HepG2 (cell line): ENCODE results near the gene RAB34. TPM values are rescaled to one million over a fixed set of nuclear protein-coding genes. Genes with fewer than 3 reads are reported as not detected.

Experiments
- KDM5A ChIP-seq: fragments of 200-600 bp; sonication (generic); IDR thresholded peaks from 2 replicates; pipeline ENCODE4 v1.7.0; 2018; ENCODE audit warnings: antibody characterized with exemption, mild to moderate bottlenecking, low read length, borderline replicate concordance
- MEIS2 ChIP-seq: sonication (generic); formaldehyde crosslinking; IDR thresholded peaks from 2 replicates; pipeline ENCODE4 v1.9.0; 2021; ENCODE audit warnings: mild to moderate bottlenecking, missing genetic modification reagents
- RELA ChIP-seq: sonication (generic); formaldehyde crosslinking; IDR thresholded peaks from 2 replicates; pipeline ENCODE4 v1.4.0; 2020; ENCODE audit warnings: missing genetic modification reagents
- RORA ChIP-seq: sonication (generic); formaldehyde crosslinking; IDR thresholded peaks from 2 replicates; pipeline ENCODE4 v1.5.0; 2020; ENCODE audit warnings: mild to moderate bottlenecking, missing genetic modification reagents, moderate library complexity
- TAF1 ChIP-seq: sonication (generic); formaldehyde crosslinking; IDR thresholded peaks from 2 replicates; pipeline ENCODE4 v1.4.0; 2020; ENCODE audit warnings: missing genetic modification reagents
- TCF12 ChIP-seq, 2 experiments: fragments of 450-650 bp in 1 of 2; sonication (generic) in 1 of 2; formaldehyde crosslinking in 1 of 2; IDR thresholded peaks; 2 replicates each; pipeline versions ENCODE4 v1.6.1 to v1.8.0; 2017 to 2022; ENCODE audit warnings: antibody characterized with exemption in 1 of 2, mild to moderate bottlenecking in 1 of 2, missing genetic modification reagents in 1 of 2, moderate library complexity in 1 of 2
- ZBTB38 ChIP-seq: sonication (generic); formaldehyde crosslinking; IDR thresholded peaks from 2 replicates; pipeline ENCODE4 v1.5.1; 2020; ENCODE audit warnings: mild to moderate bottlenecking, missing genetic modification reagents
- ZBTB8A ChIP-seq: sonication (generic); formaldehyde crosslinking; IDR thresholded peaks from 2 replicates; pipeline ENCODE4 v1.4.0; 2020; ENCODE audit warnings: mild to moderate bottlenecking, low read depth, missing genetic modification reagents, borderline replicate concordance
- ZC3H4 ChIP-seq: sonication (generic); formaldehyde crosslinking; IDR thresholded peaks from 2 replicates; pipeline ENCODE4 v1.4.0; 2020; ENCODE audit warnings: missing genetic modification reagents, borderline replicate concordance
- ZFP36L1 ChIP-seq: sonication (generic); formaldehyde crosslinking; IDR thresholded peaks from 2 replicates; pipeline ENCODE4 v1.8.0; 2022; ENCODE audit warnings: mild to moderate bottlenecking, missing genetic modification reagents, moderate library complexity
- ZNF10 ChIP-seq: sonication (generic); formaldehyde crosslinking; IDR thresholded peaks from 2 replicates; pipeline ENCODE4 v1.4.0; 2020; ENCODE audit warnings: mild to moderate bottlenecking, low read depth, missing genetic modification reagents, borderline replicate concordance
- ZNF275 ChIP-seq: sonication (generic); formaldehyde crosslinking; IDR thresholded peaks from 2 replicates; pipeline ENCODE4 v1.8.0; 2022; ENCODE audit warnings: missing genetic modification reagents, mild to moderate bottlenecking, inconsistent platforms, borderline replicate concordance
- ZNF276 ChIP-seq: sonication (generic); formaldehyde crosslinking; IDR thresholded peaks from 2 replicates; pipeline ENCODE4 v1.4.0; 2020; ENCODE audit warnings: mild to moderate bottlenecking, low read depth, missing genetic modification reagents
- ZUFSP ChIP-seq: sonication (generic); formaldehyde crosslinking; IDR thresholded peaks from 2 replicates; pipeline ENCODE4 v1.9.0; 2021; ENCODE audit warnings: missing genetic modification reagents, mild to moderate bottlenecking, borderline replicate concordance
- polyA plus RNA-seq, 8 experiments: library from polyadenylated mRNA; depleted of rRNA in 3 of 8; stranded (reverse) in 7 of 8; unstranded in 1 of 8; fragments of >200 nt; fragmentation: Illumina TruSeq in 4 of 8; extraction: Trizol in 4 of 8; gene quantifications; 2 replicates each; pipeline versions ENCODE4 v1.2.1 to v1.2.3, GENCODE V29; 2011 to 2016; ENCODE audit warnings: low read depth in 4 of 8, missing spikeins in 1 of 8, mixed read lengths in 1 of 8; ENCODE audit not compliant: insufficient read depth in 1 of 8
- total RNA-seq, 5 experiments: library from RNA; depleted of rRNA; stranded (reverse); fragments of >200 nt; fragmentation: Illumina TruSeq; extraction: Trizol; gene quantifications; 2 replicates each; pipeline ENCODE4 v1.2.3, GENCODE V29; 2016; ENCODE audit warnings: low read depth in 1 of 5
- TF ChIP-seq, protein P1 (sequence below): sonication (generic); formaldehyde crosslinking; conservative IDR thresholded peaks from 2 replicates; pipeline ENCODE4 v1.8.0; 2022; ENCODE audit warnings: low read depth, missing genetic modification reagents
- TF ChIP-seq, protein P2 (sequence below): sonication (generic); formaldehyde crosslinking; IDR thresholded peaks from 2 replicates; pipeline ENCODE4 v1.4.0; 2020; ENCODE audit warnings: missing genetic modification reagents, borderline replicate concordance
- TF ChIP-seq, protein P3 (sequence below): sonication (generic); formaldehyde crosslinking; conservative IDR thresholded peaks from 2 replicates; pipeline ENCODE4 v1.8.0; 2022; ENCODE audit warnings: missing genetic modification reagents

Gene RAB34
- total and polyA plus RNA-seq, 2 of the 13 experiments (the other 11 are each of a cell fraction or from before 2014, with no cell fraction given) = 0.49 TPM; not detected in 1

- no peak; the same call in 1 of the 2 replicates for TF ChIP-seq ZNF276
- TF ChIP-seq ZFP36L1 = no peak
- no peak; the same call in 1 of the 2 replicates for TF ChIP-seq RELA (CRISPR knock-in tag)
- no peak for TF ChIP-seq ZUFSP (CRISPR knock-in tag)
- peak; percentile 87; the same call in 1 of the 2 replicates for TF ChIP-seq ZC3H4
- TF ChIP-seq KDM5A = no peak
- peak; percentile 22; the same call in 1 of the 2 replicates for TF ChIP-seq ZBTB38 (CRISPR knock-in tag)
- TF ChIP-seq ZNF10 (CRISPR knock-in tag) = no peak
- peak; percentile 66; the same call in 1 of the 2 replicates for TF ChIP-seq TAF1
- TF ChIP-seq ZNF275 (CRISPR knock-in tag) = no peak
- TF ChIP-seq, protein P1, sequence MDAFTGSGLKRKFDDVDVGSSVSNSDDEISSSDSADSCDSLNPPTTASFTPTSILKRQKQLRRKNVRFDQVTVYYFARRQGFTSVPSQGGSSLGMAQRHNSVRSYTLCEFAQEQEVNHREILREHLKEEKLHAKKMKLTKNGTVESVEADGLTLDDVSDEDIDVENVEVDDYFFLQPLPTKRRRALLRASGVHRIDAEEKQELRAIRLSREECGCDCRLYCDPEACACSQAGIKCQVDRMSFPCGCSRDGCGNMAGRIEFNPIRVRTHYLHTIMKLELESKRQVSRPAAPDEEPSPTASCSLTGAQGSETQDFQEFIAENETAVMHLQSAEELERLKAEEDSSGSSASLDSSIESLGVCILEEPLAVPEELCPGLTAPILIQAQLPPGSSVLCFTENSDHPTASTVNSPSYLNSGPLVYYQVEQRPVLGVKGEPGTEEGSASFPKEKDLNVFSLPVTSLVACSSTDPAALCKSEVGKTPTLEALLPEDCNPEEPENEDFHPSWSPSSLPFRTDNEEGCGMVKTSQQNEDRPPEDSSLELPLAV (CRISPR knock-in tag) = no peak
- TF ChIP-seq, protein P2, sequence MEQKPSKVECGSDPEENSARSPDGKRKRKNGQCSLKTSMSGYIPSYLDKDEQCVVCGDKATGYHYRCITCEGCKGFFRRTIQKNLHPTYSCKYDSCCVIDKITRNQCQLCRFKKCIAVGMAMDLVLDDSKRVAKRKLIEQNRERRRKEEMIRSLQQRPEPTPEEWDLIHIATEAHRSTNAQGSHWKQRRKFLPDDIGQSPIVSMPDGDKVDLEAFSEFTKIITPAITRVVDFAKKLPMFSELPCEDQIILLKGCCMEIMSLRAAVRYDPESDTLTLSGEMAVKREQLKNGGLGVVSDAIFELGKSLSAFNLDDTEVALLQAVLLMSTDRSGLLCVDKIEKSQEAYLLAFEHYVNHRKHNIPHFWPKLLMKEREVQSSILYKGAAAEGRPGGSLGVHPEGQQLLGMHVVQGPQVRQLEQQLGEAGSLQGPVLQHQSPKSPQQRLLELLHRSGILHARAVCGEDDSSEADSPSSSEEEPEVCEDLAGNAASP (CRISPR knock-in tag) = 0 out of 2 replicates have a peak, but pooled peaks have one; percentile 26
- TF ChIP-seq TCF12 (IDR thresholded peaks at IDR 0.05) = no peak
- no peak for TF ChIP-seq TCF12 (CRISPR knock-in tag; IDR thresholded peaks at IDR 0.05)
- TF ChIP-seq ZBTB8A = no peak
- no peak for TF ChIP-seq RORA (CRISPR knock-in tag)
- TF ChIP-seq, protein P3, sequence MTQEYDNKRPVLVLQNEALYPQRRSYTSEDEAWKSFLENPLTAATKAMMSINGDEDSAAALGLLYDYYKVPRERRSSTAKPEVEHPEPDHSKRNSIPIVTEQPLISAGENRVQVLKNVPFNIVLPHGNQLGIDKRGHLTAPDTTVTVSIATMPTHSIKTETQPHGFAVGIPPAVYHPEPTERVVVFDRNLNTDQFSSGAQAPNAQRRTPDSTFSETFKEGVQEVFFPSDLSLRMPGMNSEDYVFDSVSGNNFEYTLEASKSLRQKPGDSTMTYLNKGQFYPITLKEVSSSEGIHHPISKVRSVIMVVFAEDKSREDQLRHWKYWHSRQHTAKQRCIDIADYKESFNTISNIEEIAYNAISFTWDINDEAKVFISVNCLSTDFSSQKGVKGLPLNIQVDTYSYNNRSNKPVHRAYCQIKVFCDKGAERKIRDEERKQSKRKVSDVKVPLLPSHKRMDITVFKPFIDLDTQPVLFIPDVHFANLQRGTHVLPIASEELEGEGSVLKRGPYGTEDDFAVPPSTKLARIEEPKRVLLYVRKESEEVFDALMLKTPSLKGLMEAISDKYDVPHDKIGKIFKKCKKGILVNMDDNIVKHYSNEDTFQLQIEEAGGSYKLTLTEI (CRISPR knock-in tag) = no peak
- no peak for TF ChIP-seq MEIS2 (CRISPR knock-in tag)
Observed at GRCh38 chr17:28744972-28745785, 27.5 kb upstream of the RAB34 start (continued).
